ENCODE measurements around the gene MCHR2.

GRCh38 chr6:99993533-99994251, at the start of gene MCHR2:
- no peak for TF ChIP-seq CTCF (IDR thresholded peaks at IDR 0.05; ENCODE audit: low read depth, low read length, missing input control)
- TF ChIP-seq MAX (IDR thresholded peaks at IDR 0.05) = no peak
- TF ChIP-seq ZBTB33 (IDR thresholded peaks at IDR 0.05) = no peak
- TF ChIP-seq YY1 (IDR thresholded peaks at IDR 0.05) = no peak
